Neural crest cell (in vitro differentiated cells): ENCODE measurements around the gene CALN1. TPM values are rescaled to one million over a fixed set of nuclear protein-coding genes. Genes with fewer than 3 reads are reported as not detected.

Experiments
- DNase-seq: peaks from one replicate; pipeline ENCODE4 v3.0.0; 2021; ENCODE audit warnings: low read depth, mixed read lengths, low spot score
- H3K27ac Mint-ChIP-seq: one replicate; pipeline ENCODE4 v1.8.0; 2021; ENCODE audit warnings: mild to moderate bottlenecking, mixed read lengths; ENCODE audit not compliant: unreplicated experiment
- H3K27me3 Mint-ChIP-seq: 2 replicates; pipeline ENCODE4 v1.8.0; 2021; ENCODE audit warnings: low read depth, mild to moderate bottlenecking, mixed read lengths
- H3K36me3 Mint-ChIP-seq: 2 replicates; pipeline ENCODE4 v1.8.0; 2021; ENCODE audit warnings: low read depth, mild to moderate bottlenecking, mixed read lengths
- H3K4me1 Mint-ChIP-seq: 2 replicates; pipeline ENCODE4 v1.8.0; 2021; ENCODE audit warnings: mixed read lengths
- H3K4me3 Mint-ChIP-seq: one replicate; pipeline ENCODE4 v1.8.0; 2021; ENCODE audit warnings: mild to moderate bottlenecking, mixed read lengths
- H3K9me3 Mint-ChIP-seq: 2 replicates; pipeline ENCODE4 v1.8.0; 2021; ENCODE audit warnings: mixed read lengths
- CTCF ChIP-seq: fragments of 200-600 bp; sonication (generic); conservative IDR thresholded peaks from 2 replicates; pipeline ENCODE4 v1.5.0; 2021; ENCODE audit warnings: antibody characterized with exemption, mild to moderate bottlenecking
- total RNA-seq: library from RNA; stranded (reverse); gene quantifications from 2 replicates; pipeline ENCODE4 v1.2.1, GENCODE V29; 2021

CALN1 gene
- total RNA-seq, 1 donor from 2014 or later = 0.51 TPM

DNA sequence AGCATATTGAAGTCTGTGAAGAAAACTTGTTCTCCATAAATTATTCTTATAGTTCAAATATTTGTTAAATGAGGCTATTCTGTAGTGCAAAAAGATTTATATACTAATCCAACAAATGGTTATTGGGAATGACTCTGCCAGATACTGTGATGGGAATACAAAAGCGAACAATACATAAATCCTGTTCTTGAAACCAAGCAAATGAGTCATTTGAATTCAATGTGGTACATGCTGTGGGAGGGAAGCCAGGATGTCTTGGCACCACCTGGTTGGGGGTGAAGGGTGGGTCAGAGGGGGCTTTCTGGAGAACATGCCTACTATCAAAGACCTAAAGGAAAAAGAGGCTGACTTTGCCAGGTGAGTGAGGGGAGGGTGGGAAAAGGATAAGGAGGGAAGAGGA lies 594.2 kb downstream of the CALN1 start:
- no peak for DNase-seq
- Mint-ChIP-seq H3K9me3 (peaks cover 7% of the 10 kb centered on the region), H3K4me1 (no peaks in the 10 kb centered on the region), H3K4me3 (no peak overlapping the region), H3K27me3 (peaks cover 7% of the 10 kb centered on the region), H3K36me3 (no peaks in the 10 kb centered on the region), H3K27ac (no peak overlapping the region)
- TF ChIP-seq CTCF = no peak

GRCh38 chr7:71808115-71808514 lies 604.0 kb downstream of the CALN1 start:
- Mint-ChIP-seq H3K4me3 (no peak overlapping the region), H3K27ac (no peak overlapping the region), H3K4me1 (no peaks in the 10 kb centered on the region), H3K27me3 (no peaks in the 10 kb centered on the region), H3K9me3 (peaks cover 9% of the 10 kb centered on the region), H3K36me3 (peaks cover 3% of the 10 kb centered on the region)
- TF ChIP-seq CTCF = no peak
- no peak for DNase-seq

GRCh38 chr7:71804256-71804655 lies 607.9 kb downstream of the CALN1 start:
- peaks cover 5% of the 10 kb centered on the region for H3K27me3 Mint-ChIP-seq
- no peak for TF ChIP-seq CTCF
- peaks cover 3% of the 10 kb centered on the region for H3K36me3 Mint-ChIP-seq
- peaks cover 9% of the 10 kb centered on the region for H3K9me3 Mint-ChIP-seq
- no peak for DNase-seq
- H3K4me3 Mint-ChIP-seq = no peak overlapping the region
- H3K4me1 Mint-ChIP-seq = no peaks in the 10 kb centered on the region
- no peak overlapping the region for H3K27ac Mint-ChIP-seq

DNA sequence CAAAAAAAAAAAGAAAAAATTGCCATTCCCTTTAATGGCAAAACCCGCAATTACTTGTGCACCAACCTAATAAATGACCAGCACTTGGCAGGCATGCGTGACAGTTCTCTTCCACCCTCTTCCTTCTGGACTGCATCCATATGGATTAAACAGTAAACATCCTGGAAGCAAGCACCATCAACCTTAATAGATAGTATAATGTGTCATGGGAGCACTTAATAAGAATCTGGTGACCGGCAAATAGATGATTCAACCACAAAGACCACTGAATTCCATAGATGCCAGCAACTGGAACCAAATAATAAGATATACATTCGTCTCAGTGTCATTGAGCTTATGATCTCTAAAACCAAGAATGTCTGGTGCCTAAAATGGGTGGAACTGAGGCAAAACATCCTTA lies 610.2 kb downstream of the CALN1 start:
- Mint-ChIP-seq H3K9me3 (peaks cover 9% of the 10 kb centered on the region), H3K36me3 (peaks cover 3% of the 10 kb centered on the region), H3K4me1 (no peaks in the 10 kb centered on the region), H3K27me3 (peaks cover 11% of the 10 kb centered on the region), H3K4me3 (no peak overlapping the region), H3K27ac (no peak overlapping the region)
- no peak for TF ChIP-seq CTCF
- no peak for DNase-seq

DNA sequence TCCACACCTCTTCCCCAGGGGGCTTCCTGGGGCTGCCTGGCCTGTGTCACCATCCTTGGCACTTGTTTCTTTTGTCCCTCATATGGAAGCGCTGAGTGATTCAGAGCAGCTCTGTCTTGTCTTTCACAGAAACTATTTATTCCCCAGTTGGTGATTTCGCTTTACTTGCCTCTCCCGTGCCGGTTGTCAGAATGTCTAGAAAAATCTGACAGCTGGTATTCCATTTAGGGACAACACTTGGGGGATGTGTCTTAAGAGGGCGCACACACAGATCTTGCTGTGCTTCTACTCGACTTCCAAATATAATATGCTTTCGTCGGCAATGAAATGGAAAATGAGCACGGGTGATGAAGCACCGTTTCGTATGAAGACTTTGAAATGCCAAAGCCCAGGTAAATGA lies 611.8 kb downstream of the CALN1 start:
- Mint-ChIP-seq H3K4me1 (no peaks in the 10 kb centered on the region), H3K9me3 (peaks cover 2% of the 10 kb centered on the region), H3K36me3 (no peaks in the 10 kb centered on the region), H3K27ac (no peak overlapping the region), H3K27me3 (peaks cover 11% of the 10 kb centered on the region), H3K4me3 (no peak overlapping the region)
- DNase-seq = no peak
- no peak for TF ChIP-seq CTCF

DNA sequence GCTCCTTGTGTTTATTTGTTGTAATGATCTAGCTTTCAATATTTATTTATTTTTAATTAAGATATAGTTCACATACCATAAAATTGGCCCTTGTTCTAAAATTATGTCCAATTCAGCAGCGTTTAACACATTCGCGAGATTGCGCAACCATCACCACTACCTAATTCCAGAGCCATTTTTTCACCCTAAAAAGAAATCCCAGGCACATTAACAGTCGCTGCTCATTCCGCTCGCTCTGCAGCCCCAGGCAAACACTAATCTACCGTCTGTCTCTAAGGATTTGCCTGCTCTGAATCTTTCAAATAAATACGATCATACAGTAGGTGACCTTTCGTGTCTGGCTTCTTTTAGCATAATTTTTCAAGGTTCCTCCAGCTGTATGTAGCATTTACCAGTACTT lies 616.7 kb downstream of the CALN1 start:
- Mint-ChIP-seq H3K27me3 (peaks cover 20% of the 10 kb centered on the region), H3K9me3 (no peaks in the 10 kb centered on the region), H3K27ac (no peak overlapping the region), H3K4me1 (no peaks in the 10 kb centered on the region), H3K36me3 (peaks cover 2% of the 10 kb centered on the region), H3K4me3 (no peak overlapping the region)
- DNase-seq = no peak
- TF ChIP-seq CTCF = no peak
